GM23338 (cell line): ENCODE measurements around the gene CNR1. TPM values are rescaled to one million over a fixed set of nuclear protein-coding genes. Genes with fewer than 3 reads are reported as not detected.
A peak's percentile ranks its signal among the peaks of the same experiment; 100 is the strongest.

ENCODE experiments used
- ATAC-seq: fragments of 200-7000 bp; cut with Tn5 transposase; 3 replicates; pipeline ENCODE4 v1.9.1; 2020
- DNase-seq: peaks from one replicate; pipeline ENCODE4 v3.0.0-alpha.2; 2015; ENCODE audit warnings: low spot score
- H2AFZ ChIP-seq: fragments of 200-600 bp; sonication (generic); 2 replicates; pipeline ENCODE4 v1.8.0; 2016; ENCODE audit warnings: antibody characterized with exemption, mild to moderate bottlenecking, moderate library complexity
- H3F3A ChIP-seq: fragments of 200-600 bp; sonication (generic); replicated peaks from 2 replicates; pipeline ENCODE4 v1.8.0; 2017; ENCODE audit warnings: antibody characterized with exemption, mixed run types, low read depth
- H3K27ac ChIP-seq: fragments of 200-600 bp; sonication (generic); 2 replicates; pipeline ENCODE4 v1.6.1; 2016; ENCODE audit warnings: low read depth
- H3K27me3 ChIP-seq: fragments of 200-600 bp; sonication (generic); 2 replicates; pipeline ENCODE4 v1.8.0; 2016; ENCODE audit warnings: mild to moderate bottlenecking, mixed run types, moderate library complexity; ENCODE audit not compliant: insufficient read depth
- H3K36me3 ChIP-seq: fragments of 200-600 bp; sonication (generic); 2 replicates; pipeline ENCODE4 v1.8.0; 2016; ENCODE audit warnings: mild to moderate bottlenecking; ENCODE audit not compliant: insufficient read depth
- H3K4me1 ChIP-seq: fragments of 200-600 bp; sonication (generic); 2 replicates; pipeline ENCODE4 v1.8.0; 2016; ENCODE audit warnings: mild to moderate bottlenecking, moderate library complexity; ENCODE audit not compliant: insufficient read depth
- H3K4me2 ChIP-seq: fragments of 200-600 bp; sonication (generic); 2 replicates; pipeline ENCODE4 v1.7.1; 2017; ENCODE audit warnings: mixed run types
- H3K4me3 ChIP-seq: fragments of 200-600 bp; sonication (generic); 2 replicates; pipeline ENCODE4 v1.6.1; 2016; ENCODE audit warnings: mixed run types
- H3K79me2 ChIP-seq: fragments of 200-600 bp; sonication (generic); replicated peaks from 2 replicates; pipeline ENCODE4 v1.8.0; 2017; ENCODE audit warnings: mild to moderate bottlenecking; ENCODE audit not compliant: insufficient read depth
- H3K9me2 ChIP-seq: fragments of 200-600 bp; sonication (generic); 2 replicates; pipeline ENCODE4 v1.8.0; 2017; ENCODE audit not compliant: insufficient read depth
- H4K20me1 ChIP-seq: fragments of 200-600 bp; sonication (generic); replicated peaks from 2 replicates; pipeline ENCODE4 v1.8.0; 2017; ENCODE audit warnings: mild to moderate bottlenecking; ENCODE audit not compliant: insufficient read depth
- H3K27ac Mint-ChIP-seq: 2 replicates; pipeline ENCODE4 v1.8.0; 2020; ENCODE audit warnings: inconsistent platforms, mild to moderate bottlenecking, moderate library complexity, mixed read lengths
- H3K27me3 Mint-ChIP-seq: 3 replicates; pipeline ENCODE4 v1.8.0; 2022; ENCODE audit warnings: low read depth, mild to moderate bottlenecking, moderate library complexity, mixed read lengths, inconsistent platforms; ENCODE audit not compliant: insufficient read depth, poor library complexity
- H3K36me3 Mint-ChIP-seq: 3 replicates; pipeline ENCODE4 v1.8.0; 2021; ENCODE audit warnings: low read depth, mild to moderate bottlenecking, inconsistent platforms, moderate library complexity, mixed read lengths
- H3K4me1 Mint-ChIP-seq: 3 replicates; pipeline ENCODE4 v1.8.0; 2020; ENCODE audit warnings: mild to moderate bottlenecking, inconsistent platforms, mixed read lengths
- H3K4me3 Mint-ChIP-seq: 3 replicates; pipeline ENCODE4 v1.8.0; 2021; ENCODE audit warnings: moderate library complexity, mild to moderate bottlenecking, inconsistent platforms, mixed read lengths
- H3K9me3 Mint-ChIP-seq: 3 replicates; pipeline ENCODE4 v1.8.0; 2020; ENCODE audit warnings: moderate library complexity, mild to moderate bottlenecking, inconsistent platforms, mixed read lengths
- CREB1 ChIP-seq: fragments of 250-450 bp; sonication (Bioruptor Pico); IDR thresholded peaks from 2 replicates; pipeline ENCODE4 v1.5.0; 2020; ENCODE audit warnings: low read depth, mild to moderate bottlenecking, moderate library complexity
- CTCF ChIP-seq, 2 experiments: fragments of 200-600 bp in 1 of 2; sonication (generic) in 1 of 2; conservative IDR thresholded peaks; 2 replicates each; pipeline versions ENCODE4 v1.5.1 to v1.6.1; 2016 to 2017; ENCODE audit warnings: antibody characterized with exemption in 2 of 2, low read depth in 2 of 2, mild to moderate bottlenecking in 2 of 2, moderate library complexity in 1 of 2
- EZH2 ChIP-seq: fragments of 200-600 bp; sonication (generic); IDR thresholded peaks from one replicate; pipeline ENCODE4 v1.8.0; 2017; ENCODE audit warnings: antibody characterized with exemption, mild to moderate bottlenecking, low read depth; ENCODE audit not compliant: unreplicated experiment
- EZH2phosphoT487 ChIP-seq: fragments of 200-600 bp; sonication (generic); IDR thresholded peaks from one replicate; pipeline ENCODE4 v1.8.1; 2018; ENCODE audit warnings: antibody characterized with exemption; ENCODE audit not compliant: unreplicated experiment
- JUNB ChIP-seq: IDR thresholded peaks from one replicate; pipeline ENCODE4 v1.6.1; 2016; ENCODE audit warnings: antibody characterized with exemption; ENCODE audit not compliant: unreplicated experiment
- NANOG ChIP-seq: IDR thresholded peaks from 2 replicates; pipeline ENCODE4 v1.6.1; 2016; ENCODE audit warnings: antibody characterized with exemption, borderline replicate concordance
- STAT1 ChIP-seq: IDR thresholded peaks from one replicate; pipeline ENCODE4 v1.6.1; 2016; ENCODE audit warnings: antibody characterized with exemption; ENCODE audit not compliant: unreplicated experiment
- polyA plus RNA-seq: library from polyadenylated mRNA; unstranded; fragments of >200 nt; fragmentation: Nextera tagmentation; extraction: Ambion mirVana; gene quantifications from 2 replicates; pipeline ENCODE4 v1.2.1, GENCODE V29; 2016
- total RNA-seq: library from RNA; depleted of rRNA; stranded (reverse); fragments of >200 nt; shearing (Covaris generic); gene quantifications from 2 replicates; pipeline ENCODE4 v1.2.3, GENCODE V29; 2014
- TF ChIP-seq, protein P1 (sequence below): IDR thresholded peaks from one replicate; pipeline ENCODE4 v1.6.1; 2018; ENCODE audit warnings: antibody characterized with exemption; ENCODE audit not compliant: unreplicated experiment
- TF ChIP-seq, protein P2 (sequence below): IDR thresholded peaks from 2 replicates; pipeline ENCODE4 v1.6.1; 2016; ENCODE audit warnings: antibody characterized with exemption

CNR1 gene
- total and polyA plus RNA-seq, 2 experiments from 2014 or later, result 0.71 to 2.6 TPM

DNA sequence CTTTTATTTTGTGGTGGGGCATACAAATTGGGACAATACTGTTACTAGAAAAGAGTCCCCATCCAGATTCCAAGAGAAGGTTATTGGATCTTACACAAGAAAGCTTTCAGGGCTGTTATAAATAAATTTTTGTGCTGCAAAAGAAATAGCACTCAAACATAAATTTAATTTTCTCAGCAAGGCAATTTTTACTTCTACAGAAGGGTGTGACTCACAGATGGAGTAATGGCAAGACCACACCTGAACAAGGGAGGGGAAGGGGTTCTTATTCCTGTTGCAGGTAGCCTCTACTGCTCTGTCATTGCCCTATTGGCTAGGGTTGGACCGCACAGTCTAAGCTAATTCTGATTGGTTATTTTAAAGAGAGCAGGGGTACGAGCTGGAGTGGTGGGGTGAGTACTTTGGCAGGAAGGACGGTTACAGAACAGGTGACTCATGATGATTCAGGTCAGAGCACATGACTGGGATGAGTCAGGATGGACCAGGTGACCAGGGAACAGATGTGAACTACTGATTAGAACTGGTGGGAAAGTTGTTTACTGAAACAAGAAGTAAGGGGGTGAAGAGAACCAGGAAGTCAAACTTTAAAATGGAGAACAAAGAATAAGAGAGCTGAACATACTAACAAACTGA, 41.1 kb downstream of the CNR1 start:
- DNase-seq (no peak), ATAC-seq (no peak)
- H3K4me1 ChIP-seq, result peaks cover 41% of the 10 kb centered on the region
- H4K20me1 ChIP-seq, result no peaks in the 10 kb centered on the region
- H3K27me3 ChIP-seq, result no peaks in the 10 kb centered on the region
- Mint-ChIP-seq H3K4me1 (peaks cover 25% of the 10 kb centered on the region), H3K36me3 (peaks cover 18% of the 10 kb centered on the region), H3K4me3 (no peak overlapping the region), H3K27ac (no peak overlapping the region), H3K9me3 (peaks cover 29% of the 10 kb centered on the region), H3K27me3 (no peaks in the 10 kb centered on the region)
- no peak overlapping the region for H3K4me2 ChIP-seq
- H3K9me2 ChIP-seq, result peaks cover 9% of the 10 kb centered on the region
- no peak for TF ChIP-seq EZH2phosphoT487
- no peak for TF ChIP-seq NANOG
- TF ChIP-seq CTCF (conservative IDR thresholded peaks at IDR 0.05; ENCODE audit: low read depth in 2 of 2), result no peak
- no peak for TF ChIP-seq STAT1
- TF ChIP-seq CREB1, result no peak
- no peak for TF ChIP-seq JUNB
- TF ChIP-seq, protein P1, sequence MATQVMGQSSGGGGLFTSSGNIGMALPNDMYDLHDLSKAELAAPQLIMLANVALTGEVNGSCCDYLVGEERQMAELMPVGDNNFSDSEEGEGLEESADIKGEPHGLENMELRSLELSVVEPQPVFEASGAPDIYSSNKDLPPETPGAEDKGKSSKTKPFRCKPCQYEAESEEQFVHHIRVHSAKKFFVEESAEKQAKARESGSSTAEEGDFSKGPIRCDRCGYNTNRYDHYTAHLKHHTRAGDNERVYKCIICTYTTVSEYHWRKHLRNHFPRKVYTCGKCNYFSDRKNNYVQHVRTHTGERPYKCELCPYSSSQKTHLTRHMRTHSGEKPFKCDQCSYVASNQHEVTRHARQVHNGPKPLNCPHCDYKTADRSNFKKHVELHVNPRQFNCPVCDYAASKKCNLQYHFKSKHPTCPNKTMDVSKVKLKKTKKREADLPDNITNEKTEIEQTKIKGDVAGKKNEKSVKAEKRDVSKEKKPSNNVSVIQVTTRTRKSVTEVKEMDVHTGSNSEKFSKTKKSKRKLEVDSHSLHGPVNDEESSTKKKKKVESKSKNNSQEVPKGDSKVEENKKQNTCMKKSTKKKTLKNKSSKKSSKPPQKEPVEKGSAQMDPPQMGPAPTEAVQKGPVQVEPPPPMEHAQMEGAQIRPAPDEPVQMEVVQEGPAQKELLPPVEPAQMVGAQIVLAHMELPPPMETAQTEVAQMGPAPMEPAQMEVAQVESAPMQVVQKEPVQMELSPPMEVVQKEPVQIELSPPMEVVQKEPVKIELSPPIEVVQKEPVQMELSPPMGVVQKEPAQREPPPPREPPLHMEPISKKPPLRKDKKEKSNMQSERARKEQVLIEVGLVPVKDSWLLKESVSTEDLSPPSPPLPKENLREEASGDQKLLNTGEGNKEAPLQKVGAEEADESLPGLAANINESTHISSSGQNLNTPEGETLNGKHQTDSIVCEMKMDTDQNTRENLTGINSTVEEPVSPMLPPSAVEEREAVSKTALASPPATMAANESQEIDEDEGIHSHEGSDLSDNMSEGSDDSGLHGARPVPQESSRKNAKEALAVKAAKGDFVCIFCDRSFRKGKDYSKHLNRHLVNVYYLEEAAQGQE, result no peak
- TF ChIP-seq, protein P2, sequence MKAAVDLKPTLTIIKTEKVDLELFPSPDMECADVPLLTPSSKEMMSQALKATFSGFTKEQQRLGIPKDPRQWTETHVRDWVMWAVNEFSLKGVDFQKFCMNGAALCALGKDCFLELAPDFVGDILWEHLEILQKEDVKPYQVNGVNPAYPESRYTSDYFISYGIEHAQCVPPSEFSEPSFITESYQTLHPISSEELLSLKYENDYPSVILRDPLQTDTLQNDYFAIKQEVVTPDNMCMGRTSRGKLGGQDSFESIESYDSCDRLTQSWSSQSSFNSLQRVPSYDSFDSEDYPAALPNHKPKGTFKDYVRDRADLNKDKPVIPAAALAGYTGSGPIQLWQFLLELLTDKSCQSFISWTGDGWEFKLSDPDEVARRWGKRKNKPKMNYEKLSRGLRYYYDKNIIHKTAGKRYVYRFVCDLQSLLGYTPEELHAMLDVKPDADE, result no peak
- no peaks in the 10 kb centered on the region for H3K79me2 ChIP-seq
- no peak overlapping the region for H3K27ac ChIP-seq
- no peak overlapping the region for H2AFZ ChIP-seq
- H3K4me3 ChIP-seq, result no peak overlapping the region
- H3F3A ChIP-seq, result no peaks in the 10 kb centered on the region
- H3K36me3 ChIP-seq, result peaks cover 7% of the 10 kb centered on the region; the same call in 1 of the 2 replicates

- Mint-ChIP-seq H3K27ac (no peak overlapping the region), H3K36me3 (peaks cover 14% of the 10 kb centered on the region), H3K4me3 (no peak overlapping the region), H3K4me1 (peaks cover 18% of the 10 kb centered on the region; the same call in 2 of the 3 replicates), H3K27me3 (no peaks in the 10 kb centered on the region), H3K9me3 (peaks cover 21% of the 10 kb centered on the region)
- Histone ChIP-seq H4K20me1 (no peaks in the 10 kb centered on the region), H3K27me3 (no peaks in the 10 kb centered on the region), H3K9me2 (peaks cover 5% of the 10 kb centered on the region; the same call in 1 of the 2 replicates), H3K27ac (no peak overlapping the region), H3K4me3 (no peak overlapping the region), H3K79me2 (no peaks in the 10 kb centered on the region), H2AFZ (no peak overlapping the region), H3K36me3 (peaks cover 7% of the 10 kb centered on the region; the same call in 1 of the 2 replicates), H3K4me1 (peaks cover 17% of the 10 kb centered on the region), H3K4me2 (peak overlapping the region; percentile 70; the same call in 1 of the 2 replicates), H3F3A (no peaks in the 10 kb centered on the region)
- DNase-seq, result no peak
- ATAC-seq, result no peak
- TF ChIP-seq, protein P1, result no peak
- TF ChIP-seq NANOG (no peak), EZH2 (no peak), STAT1 (no peak)
- TF ChIP-seq, protein P2, result no peak
Measured at GRCh38 chr6:88120635-88121034, 45.5 kb downstream of the CNR1 start.
